SH-SY5Y (cell line): ENCODE results near the gene ATP6V1A.

Experiments used
- GATA2 ChIP-seq: IDR thresholded peaks from 2 replicates; pipeline ENCODE4 v1.6.1; 2011; ENCODE audit warnings: mild to moderate bottlenecking, low read depth, low read length
- GATA3 ChIP-seq: IDR thresholded peaks from 2 replicates; pipeline ENCODE4 v1.6.1; 2011; ENCODE audit warnings: low read depth, mild to moderate bottlenecking, low read length, moderate library complexity

Gene ATP6V1A

GRCh38 chr3:113775516-113775915 lies 28.7 kb downstream of the ATP6V1A start:
- no peak for TF ChIP-seq GATA2
- TF ChIP-seq GATA3: no peak

GRCh38 chr3:113776564-113776963 lies 29.7 kb downstream of the ATP6V1A start:
- TF ChIP-seq GATA2 (no peak), GATA3 (no peak)

GRCh38 chr3:113783463-113783862 lies 36.6 kb downstream of the ATP6V1A start:
- TF ChIP-seq GATA3 (no peak), GATA2 (no peak)

- TF ChIP-seq GATA2 (no peak), GATA3 (no peak)
Observed at GRCh38 chr3:113783980-113784379, 37.1 kb downstream of the ATP6V1A start.

GRCh38 chr3:113791381-113791780 lies 44.5 kb downstream of the ATP6V1A start:
- no peak for TF ChIP-seq GATA3
- no peak for TF ChIP-seq GATA2

- TF ChIP-seq GATA2 (no peak), GATA3 (no peak)
Observed at GRCh38 chr3:113794526-113794925, 47.7 kb downstream of the ATP6V1A start.

GRCh38 chr3:113795693-113796092 lies 48.9 kb downstream of the ATP6V1A start:
- TF ChIP-seq GATA3 (no peak), GATA2 (no peak)

GRCh38 chr3:113802795-113803455 lies 56.1 kb downstream of the ATP6V1A start:
- TF ChIP-seq GATA3: no peak
- TF ChIP-seq GATA2: no peak

GRCh38 chr3:113804661-113805060 lies 57.8 kb downstream of the ATP6V1A start:
- no peak for TF ChIP-seq GATA3
- TF ChIP-seq GATA2: no peak

GRCh38 chr3:113805249-113805648 lies 58.4 kb downstream of the ATP6V1A start:
- TF ChIP-seq GATA2 (no peak), GATA3 (no peak)

GRCh38 chr3:113812854-113813253 lies 66.0 kb downstream of the ATP6V1A start:
- TF ChIP-seq GATA3 (no peak), GATA2 (no peak)

GRCh38 chr3:113819866-113820265 lies 73.0 kb downstream of the ATP6V1A start:
- TF ChIP-seq GATA3 (no peak), GATA2 (no peak)

GRCh38 chr3:113825090-113825489 lies 78.3 kb downstream of the ATP6V1A start:
- TF ChIP-seq GATA3 (no peak), GATA2 (no peak)

- TF ChIP-seq GATA3: no peak
- TF ChIP-seq GATA2: no peak
Observed at GRCh38 chr3:113828600-113828999, 81.8 kb downstream of the ATP6V1A start.

GRCh38 chr3:113829576-113830354 lies 82.9 kb downstream of the ATP6V1A start:
- TF ChIP-seq GATA2: no peak
- no peak for TF ChIP-seq GATA3

- TF ChIP-seq GATA3: no peak
- no peak for TF ChIP-seq GATA2
Observed at GRCh38 chr3:113831103-113831355, 84.2 kb downstream of the ATP6V1A start.
